Fibroblast of lung (primary cell): ENCODE measurements around the gene NKG7. TPM values are rescaled to one million over a fixed set of nuclear protein-coding genes. Genes with fewer than 3 reads are reported as not detected.

Source experiments
- DNase-seq, 2 donors: peaks; one replicate each; pipeline versions ENCODE4 v3.0.0 to v3.0.0-alpha.2; 2010; ENCODE audit warnings: low read depth in 2 of 2
- H2AFZ ChIP-seq: 2 replicates; pipeline ENCODE4 v1.5.1; 2012; ENCODE audit warnings: low read length, control low read depth, inconsistent platforms
- H3K27ac ChIP-seq: 2 replicates; pipeline ENCODE4 v1.5.1; 2011; ENCODE audit warnings: low read length, control low read depth; ENCODE audit not compliant: insufficient read depth
- H3K27me3 ChIP-seq: 2 replicates; pipeline ENCODE4 v1.5.1; 2011; ENCODE audit warnings: mild to moderate bottlenecking, low read length; ENCODE audit not compliant: control insufficient read depth, insufficient read depth
- H3K36me3 ChIP-seq: 2 replicates; pipeline ENCODE4 v1.5.1; 2011; ENCODE audit warnings: low read length; ENCODE audit not compliant: control insufficient read depth, insufficient read depth
- H3K4me1 ChIP-seq: 2 replicates; pipeline ENCODE4 v1.5.1; 2011; ENCODE audit warnings: low read length; ENCODE audit not compliant: control insufficient read depth, insufficient read depth; ENCODE audit errors: extremely low read depth
- H3K4me2 ChIP-seq: 2 replicates; pipeline ENCODE4 v1.5.1; 2011; ENCODE audit warnings: low read length, control low read depth; ENCODE audit not compliant: insufficient read depth; ENCODE audit errors: extremely low read depth
- H3K4me3 ChIP-seq, 4 experiments: fragments of 200-600 bp in 1 of 4; sonication (generic) in 1 of 4; replicated peaks in 1 of 4; 2 replicates each; pipeline ENCODE4 v1.5.1; 2011 to 2016; ENCODE audit warnings: low read length in 4 of 4, low read depth in 3 of 4, mild to moderate bottlenecking in 3 of 4, control low read depth in 2 of 4, inconsistent platforms in 1 of 4, mixed read lengths in 1 of 4; ENCODE audit not compliant: insufficient read depth in 1 of 4; ENCODE audit errors: control extremely low read depth in 1 of 4
- H3K79me2 ChIP-seq: 2 replicates; pipeline ENCODE4 v1.5.1; 2012; ENCODE audit warnings: mild to moderate bottlenecking, low read length, inconsistent platforms; ENCODE audit not compliant: control insufficient read depth, insufficient read depth
- H3K9ac ChIP-seq: 2 replicates; pipeline ENCODE4 v1.5.1; 2011; ENCODE audit warnings: mild to moderate bottlenecking, low read length, control low read depth; ENCODE audit not compliant: insufficient read depth
- H3K9me3 ChIP-seq: 2 replicates; pipeline ENCODE4 v1.5.1; 2012; ENCODE audit warnings: low read depth, low read length; ENCODE audit not compliant: control insufficient read depth, insufficient read depth
- H4K20me1 ChIP-seq: 2 replicates; pipeline ENCODE4 v1.5.1; 2011; ENCODE audit warnings: low read length; ENCODE audit not compliant: control insufficient read depth, insufficient read depth; ENCODE audit errors: extremely low read depth
- CTCF ChIP-seq, 2 donors: IDR thresholded peaks in 1 of 2; conservative IDR thresholded peaks in 1 of 2; 1 replicate in 1 of 2; 2 replicates in 1 of 2; pipeline ENCODE4 v1.5.1; 2011 to 2012; ENCODE audit warnings: low read length in 2 of 2, control low read depth in 1 of 2, inconsistent platforms in 1 of 2, low read depth in 1 of 2, mild to moderate bottlenecking in 1 of 2
- EZH2 ChIP-seq: IDR thresholded peaks from 2 replicates; pipeline ENCODE4 v1.5.1; 2012; ENCODE audit warnings: low read length, control low read depth, mild to moderate bottlenecking; ENCODE audit errors: missing control alignments
- polyA plus RNA-seq, 2 donors: library from polyadenylated mRNA; depleted of rRNA in 1 of 2; stranded (reverse) in 1 of 2; unstranded in 1 of 2; fragments of >200 nt; gene quantifications; 2 replicates each; pipeline ENCODE4 v1.2.1, GENCODE V29; 2011 to 2012; ENCODE audit warnings: missing spikeins in 1 of 2
- total RNA-seq: library from RNA; depleted of rRNA; stranded (reverse); fragments of >200 nt; gene quantifications from 2 replicates; pipeline ENCODE4 v1.2.1, GENCODE V29; 2014

Gene NKG7
- total and polyA plus RNA-seq, 2 donors (not counting 1 experiment from before 2014, with no cell fraction given): not detected

DNA sequence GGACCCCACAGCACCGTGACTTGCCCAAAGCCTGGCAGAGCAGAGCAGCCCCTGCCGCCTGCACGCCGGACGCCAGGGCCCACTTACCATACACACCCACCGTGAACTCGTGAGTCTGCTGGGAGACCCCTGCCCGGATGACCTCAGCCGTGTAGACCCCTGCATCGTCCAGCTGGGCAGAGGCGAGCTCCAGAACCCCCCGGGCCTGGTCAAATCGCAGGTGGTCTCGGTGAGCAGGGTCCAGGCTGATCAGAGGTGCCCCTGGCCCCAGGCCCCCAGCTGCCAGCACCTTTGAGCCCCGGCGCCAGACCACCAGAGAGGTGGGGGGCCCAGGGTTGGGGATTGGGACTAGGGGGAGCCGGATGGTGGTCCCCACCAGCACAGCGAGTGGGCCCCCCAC, 31.4 kb downstream of the NKG7 start:
- TF ChIP-seq EZH2 (no peak), CTCF (conservative IDR thresholded peaks at IDR 0.05 in 1 of 2, IDR thresholded peaks at IDR 0.05 in 1 of 2; ENCODE audit: low read depth in 1 of 2, low read length in 2 of 2) (no peak)
- Histone ChIP-seq H3K36me3 (no peaks in the 10 kb centered on the region), H3K4me2 (no peak overlapping the region), H3K4me3 (no peak overlapping the region), H3K9me3 (no peaks in the 10 kb centered on the region), H2AFZ (no peak overlapping the region), H3K27me3 (no peaks in the 10 kb centered on the region), H3K79me2 (no peaks in the 10 kb centered on the region), H4K20me1 (no peaks in the 10 kb centered on the region), H3K27ac (no peak overlapping the region), H3K4me1 (peaks cover 6% of the 10 kb centered on the region), H3K9ac (no peak overlapping the region)
- no peak for DNase-seq

GRCh38 chr19:51339687-51340656, 32.5 kb downstream of the NKG7 start:
- Histone ChIP-seq H4K20me1 (no peaks in the 10 kb centered on the region), H2AFZ (peak overlapping the region; percentile 82), H3K4me3 (peak overlapping the region; percentile 51 to 79 (median 68)), H3K4me2 (peak overlapping the region; percentile 95), H3K36me3 (no peaks in the 10 kb centered on the region), H3K9me3 (no peaks in the 10 kb centered on the region), H3K4me1 (peaks cover 6% of the 10 kb centered on the region), H3K9ac (peak overlapping the region; percentile 65), H3K27me3 (no peaks in the 10 kb centered on the region), H3K79me2 (no peaks in the 10 kb centered on the region), H3K27ac (peak overlapping the region; percentile 0)
- TF ChIP-seq EZH2: no peak
- TF ChIP-seq CTCF (conservative IDR thresholded peaks at IDR 0.05 in 1 of 2, IDR thresholded peaks at IDR 0.05 in 1 of 2; ENCODE audit: low read depth in 1 of 2, low read length in 2 of 2): peak in 1 of 2 donors; percentile 11
- DNase-seq: peak; percentile 94 to 96

DNA sequence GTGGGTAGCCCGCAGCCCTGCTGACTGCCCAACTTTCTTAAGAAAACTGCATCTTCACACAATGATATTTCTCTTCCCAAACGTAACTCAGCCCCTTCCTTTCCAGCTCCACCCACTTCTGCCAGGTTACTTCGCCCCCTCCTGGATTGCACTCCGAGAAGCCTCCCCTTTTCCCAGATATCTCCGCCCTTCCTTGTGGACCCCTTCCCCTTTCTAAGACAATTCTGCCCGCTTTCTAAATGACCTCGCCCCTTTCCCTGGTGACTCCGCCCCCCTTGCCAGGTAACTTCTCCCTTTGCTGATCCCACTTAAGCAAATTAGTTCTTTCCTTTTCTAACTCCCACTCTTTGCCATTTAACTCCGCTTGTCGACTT, 33.2 kb downstream of the NKG7 start:
- no peaks in the 10 kb centered on the region for H3K27me3 ChIP-seq
- no peaks in the 10 kb centered on the region for H3K79me2 ChIP-seq
- no peak for DNase-seq
- peak overlapping the region; percentile 82 for H2AFZ ChIP-seq
- peak overlapping the region; percentile 41 to 79 (median 68) for H3K4me3 ChIP-seq
- peaks cover 6% of the 10 kb centered on the region for H3K4me1 ChIP-seq
- peak overlapping the region; percentile 45 for H3K27ac ChIP-seq
- no peaks in the 10 kb centered on the region for H3K9me3 ChIP-seq
- H3K4me2 ChIP-seq: peak overlapping the region; percentile 95
- no peaks in the 10 kb centered on the region for H3K36me3 ChIP-seq
- peak; percentile 15 to 20 for TF ChIP-seq CTCF (conservative IDR thresholded peaks at IDR 0.05 in 1 of 2, IDR thresholded peaks at IDR 0.05 in 1 of 2; ENCODE audit: low read depth in 1 of 2, low read length in 2 of 2)
- TF ChIP-seq EZH2: no peak
- no peaks in the 10 kb centered on the region for H4K20me1 ChIP-seq
- peak overlapping the region; percentile 20 for H3K9ac ChIP-seq
